Spleen (tissue), 11 donors: ENCODE measurements around the gene FAF1. TPM values are rescaled to one million over a fixed set of nuclear protein-coding genes. Genes with fewer than 3 reads are reported as not detected.
A peak's percentile ranks its signal among the peaks of the same experiment; 100 is the strongest.

Source experiments
- DNase-seq: peaks from one replicate; pipeline ENCODE4 v3.0.0-alpha.2; 2020
- H3K27ac ChIP-seq, 8 donors: fragments of 200-600 bp; sonication (generic) in 7 of 8; 1 replicate in 4 of 8; 2 replicates in 4 of 8; pipeline versions ENCODE4 v1.5.0 to v1.8.0; 2016 to 2021; ENCODE audit warnings: inconsistent platforms in 4 of 8, mild to moderate bottlenecking in 4 of 8, moderate library complexity in 1 of 8
- H3K27me3 ChIP-seq, 7 donors: fragments of 200-600 bp; sonication (generic) in 6 of 7; replicated peaks in 1 of 7; 1 replicate in 4 of 7; 2 replicates in 3 of 7; pipeline versions ENCODE4 v1.5.0 to v1.8.0; 2016 to 2021; ENCODE audit warnings: inconsistent platforms in 3 of 7, mild to moderate bottlenecking in 1 of 7
- H3K36me3 ChIP-seq, 6 donors: fragments of 200-600 bp; sonication (generic) in 5 of 6; 1 replicate in 4 of 6; 2 replicates in 2 of 6; pipeline versions ENCODE4 v1.5.0 to v1.8.0; 2016 to 2021; ENCODE audit warnings: inconsistent platforms in 2 of 6
- H3K4me1 ChIP-seq, 6 donors: fragments of 200-600 bp; sonication (generic) in 5 of 6; 1 replicate in 3 of 6; 2 replicates in 3 of 6; pipeline versions ENCODE4 v1.5.0 to v1.8.0; 2016 to 2021; ENCODE audit warnings: inconsistent platforms in 3 of 6
- H3K4me3 ChIP-seq, 8 donors: fragments of 200-600 bp; sonication (generic) in 7 of 8; 1 replicate in 4 of 8; 2 replicates in 4 of 8; pipeline versions ENCODE4 v1.5.0 to v1.8.0; 2016 to 2021; ENCODE audit warnings: inconsistent platforms in 4 of 8, mild to moderate bottlenecking in 4 of 8, moderate library complexity in 2 of 8
- H3K9me3 ChIP-seq, 8 donors: fragments of 200-600 bp; sonication (generic) in 7 of 8; 1 replicate in 4 of 8; 2 replicates in 4 of 8; pipeline versions ENCODE4 v1.5.0 to v1.8.0; 2016 to 2021; ENCODE audit warnings: inconsistent platforms in 4 of 8
- CTCF ChIP-seq, 11 experiments: fragments of 200-600 bp in 7 of 11; fragments of 450-650 bp in 4 of 11; sonication (generic) in 4 of 11; IDR thresholded peaks in 8 of 11; conservative IDR thresholded peaks in 3 of 11; 1 replicate in 7 of 11; 2 replicates in 4 of 11; pipeline versions ENCODE4 v1.4.0 to v1.8.0; 2016 to 2021; ENCODE audit warnings: antibody characterized with exemption in 11 of 11, inconsistent platforms in 4 of 11, mild to moderate bottlenecking in 1 of 11
- POLR2A ChIP-seq, 3 donors: fragments of 450-650 bp; IDR thresholded peaks; one replicate each; pipeline ENCODE4 v1.5.1; 2017; ENCODE audit warnings: antibody characterized with exemption in 3 of 3, mild to moderate bottlenecking in 1 of 3
- POLR2AphosphoS5 ChIP-seq, 3 donors: sonication (generic); formaldehyde crosslinking; IDR thresholded peaks; one replicate each; pipeline ENCODE4 v1.5.1; 2017; ENCODE audit warnings: antibody characterized with exemption in 3 of 3
- WGBS, 5 donors: extraction: QIAGEN DNeasy Blood & Tissue Kit in 3 of 5; methylation state at CpG; one replicate each; pipeline versions ENCODE4 v1.1.5 to v1.1.7; 2013 to 2018; 5-methylcytosine and 5-hydroxymethylcytosine counted together
- intact Hi-C: fragments of 100-400 bp; cut with DNase I; formaldehyde crosslinking; loops from one replicate; pipeline ENCODE4 v1.15.0; 2023; ENCODE audit warnings: low total_unique reads
- polyA plus RNA-seq, 3 donors: library from polyadenylated mRNA; stranded (reverse); fragments of 200-250 nt; gene quantifications; one replicate each; pipeline ENCODE4 v1.2.1, GENCODE V29; 2013
- total RNA-seq, 7 donors: library from RNA; depleted of rRNA in 3 of 7; stranded (reverse); fragments of >200 nt in 3 of 7; fragmentation: NEBNext Ultra II Directional in 4 of 7; extraction: Animal tissue kit (Norgen Biotek cat#: 25700) in 4 of 7; gene quantifications; one replicate each; pipeline versions ENCODE4 v1.1.0 to v1.2.1, GENCODE V29; 2016 to 2021
- donor health status: healthy with polysubstance abuse.
- donor health status: DM: no; HTN: no; CAD: no; lungs with moderate emphysema.
- donor health status: DM: no; HTN: no; CAD: no.
- donor health status: Bipolar disorder and iron deficiency.
- donor health status: healthy.
- donor health status: DM: no; HTN: no; CAD: no.
- donor health status: DM: yes; HTN: yes; CAD: no.

The FAF1 gene
- total and polyA plus RNA-seq, 10 donors = 16.7 to 58.7 (median 40.0) TPM

- peaks cover 0 to 25% (median 23%) of the 10 kb centered on the region in 8 donors for H3K9me3 ChIP-seq
- H3K36me3 ChIP-seq = peaks cover 0 to 81% (median 27%) of the 10 kb centered on the region in 6 donors
- H3K4me3 ChIP-seq = no peak overlapping the region
- H3K27ac ChIP-seq = no peak overlapping the region
- TF ChIP-seq CTCF (IDR thresholded peaks at IDR 0.05 in 8 of 11, conservative IDR thresholded peaks at IDR 0.05 in 3 of 11) (no peak), POLR2AphosphoS5 (IDR thresholded peaks at IDR 0.05) (no peak), POLR2A (IDR thresholded peaks at IDR 0.05) (no peak)
- no peaks in the 10 kb centered on the region for H3K4me1 ChIP-seq
- no peaks in the 10 kb centered on the region for H3K27me3 ChIP-seq
- DNase-seq = no peak
- intact Hi-C loops = no loop called here
- WGBS, 5 donors = 95 to 99% (median 97%) methylated on average over 2 of the region's 2 CpGs
Measured at GRCh38 chr1:50493710-50494109, 466.4 kb downstream of the FAF1 start.

GRCh38 chr1:50492142-50492541 lies 467.9 kb downstream of the FAF1 start:
- Histone ChIP-seq H3K4me1 (no peaks in the 10 kb centered on the region), H3K36me3 (peaks cover 0 to 82% (median 21%) of the 10 kb centered on the region in 6 donors), H3K4me3 (no peak overlapping the region), H3K27me3 (no peaks in the 10 kb centered on the region), H3K27ac (no peak overlapping the region), H3K9me3 (peaks cover 0 to 10% (median 8%) of the 10 kb centered on the region in 8 donors)
- 81 to 94% (median 90%) methylated on average over 1 of the region's 1 CpG for WGBS, 5 donors
- DNase-seq = no peak
- TF ChIP-seq POLR2AphosphoS5 (IDR thresholded peaks at IDR 0.05) = no peak
- no peak for TF ChIP-seq POLR2A (IDR thresholded peaks at IDR 0.05)
- TF ChIP-seq CTCF (IDR thresholded peaks at IDR 0.05 in 8 of 11, conservative IDR thresholded peaks at IDR 0.05 in 3 of 11) = no peak
- intact Hi-C loops = no loop called here

GRCh38 chr1:50491142-50491541 lies 468.9 kb downstream of the FAF1 start:
- Histone ChIP-seq H3K4me1 (no peaks in the 10 kb centered on the region), H3K27me3 (no peaks in the 10 kb centered on the region), H3K36me3 (peaks cover 0 to 77% (median 21%) of the 10 kb centered on the region in 6 donors), H3K4me3 (no peak overlapping the region), H3K9me3 (no peaks in the 10 kb centered on the region), H3K27ac (peak overlapping the region in 1 of 8 donors; percentile 21)
- DNase-seq = no peak
- intact Hi-C loops = no loop called here
- TF ChIP-seq POLR2A (IDR thresholded peaks at IDR 0.05) = no peak
- TF ChIP-seq CTCF (IDR thresholded peaks at IDR 0.05 in 8 of 11, conservative IDR thresholded peaks at IDR 0.05 in 3 of 11) = no peak
- no peak for TF ChIP-seq POLR2AphosphoS5 (IDR thresholded peaks at IDR 0.05)

- no peak for DNase-seq
- WGBS, 5 donors = 67 to 85% (median 81%) methylated on average over 2 of the region's 2 CpGs
- intact Hi-C loops = no loop called here
- H3K9me3 ChIP-seq = no peaks in the 10 kb centered on the region
- no peak overlapping the region for H3K4me3 ChIP-seq
- peaks cover 0 to 78% (median 21%) of the 10 kb centered on the region in 6 donors for H3K36me3 ChIP-seq
- H3K27ac ChIP-seq = peak overlapping the region in 1 of 8 donors; percentile 21
- no peaks in the 10 kb centered on the region for H3K27me3 ChIP-seq
- TF ChIP-seq POLR2A (IDR thresholded peaks at IDR 0.05) (no peak), CTCF (IDR thresholded peaks at IDR 0.05 in 8 of 11, conservative IDR thresholded peaks at IDR 0.05 in 3 of 11) (no peak), POLR2AphosphoS5 (IDR thresholded peaks at IDR 0.05) (no peak)
- H3K4me1 ChIP-seq = no peaks in the 10 kb centered on the region
Measured at GRCh38 chr1:50490640-50491039, 469.4 kb downstream of the FAF1 start.
